GM12878 (cell line): Measurements from ENCODE around the gene IGLON5. TPM values are rescaled to one million over a fixed set of nuclear protein-coding genes. Genes with fewer than 3 reads are reported as not detected.

ENCODE experiments used
- ATAC-seq: fragments of 200-7000 bp; cut with Tn5 transposase; 3 replicates; pipeline ENCODE4 v1.9.1; 2020; ENCODE audit warnings: mild to moderate bottlenecking, moderate library complexity
- BruUV-seq: library from RNA; stranded (reverse); fragments of 400-500 nt; replicated peaks from 2 replicates; lab custom pipeline; 2021; lab: Mats Ljungman, UMichigan
- CTCF ChIA-PET: fragments of 300-600 bp; sonication (Branson Sonifier 250); formaldehyde crosslinking; extraction: SDS; loops from one replicate; lab custom pipeline; 2021; ENCODE audit warnings: inconsistent platforms; lab: Yijun Ruan, JAX
- POLR2A ChIA-PET: fragments of 350-600 bp; formaldehyde crosslinking; extraction: SDS; loops from one replicate; lab custom pipeline; 2021; ENCODE audit warnings: inconsistent platforms; lab: Charles Lee
- RAD21 ChIA-PET: fragments of 300-600 bp; sonication (Branson Sonifier 250); formaldehyde crosslinking; loops from one replicate; lab custom pipeline; 2023; ENCODE audit warnings: antibody characterized with exemption; ENCODE audit not compliant: unreplicated experiment; lab: Charles Lee
- SMC1A ChIA-PET: fragments of 300-600 bp; sonication (Branson Sonifier 250); formaldehyde crosslinking; loops from one replicate; lab custom pipeline; 2023; ENCODE audit not compliant: unreplicated experiment, uncharacterized antibody; lab: Charles Lee
- DNase-seq: peaks from one replicate; pipeline ENCODE4 v3.0.0-alpha.2; 2011; ENCODE audit warnings: low read depth, low spot score
- FAIRE-seq: peaks from 3 replicates; lab custom pipeline; 2011; peaks lifted over from hg19 to GRCh38; lab: Jason Lieb, UNC
- H2AFZ ChIP-seq: 2 replicates; pipeline ENCODE4 v1.6.0; 2011; ENCODE audit warnings: low read depth, low read length, control low read depth; ENCODE audit not compliant: control insufficient read depth
- H3K27ac ChIP-seq: 2 replicates; pipeline ENCODE4 v1.5.1; 2011; ENCODE audit warnings: control low read depth; ENCODE audit not compliant: control insufficient read depth, insufficient read depth
- H3K27me3 ChIP-seq, 2 experiments: replicated peaks in 1 of 2; 2 replicates each; pipeline versions ENCODE4 v1.6.0 to v1.6.1; 2011; ENCODE audit warnings: low read length in 1 of 2; ENCODE audit not compliant: control insufficient read depth in 2 of 2, insufficient read depth in 2 of 2
- H3K36me3 ChIP-seq, 2 experiments: 2 replicates each; pipeline ENCODE4 v1.5.1; 2011; ENCODE audit warnings: low read length in 1 of 2; ENCODE audit not compliant: control insufficient read depth in 2 of 2, insufficient read depth in 2 of 2
- H3K4me1 ChIP-seq: 2 replicates; pipeline ENCODE4 v1.6.1; 2011; ENCODE audit warnings: mild to moderate bottlenecking, low read length, moderate library complexity, mixed read lengths; ENCODE audit not compliant: control insufficient read depth, insufficient read depth
- H3K4me2 ChIP-seq: 2 replicates; pipeline ENCODE4 v1.6.0; 2011; ENCODE audit warnings: control low read depth; ENCODE audit not compliant: control insufficient read depth, insufficient read depth
- H3K4me3 ChIP-seq: fragments of 200-600 bp; sonication (generic); 2 replicates; pipeline ENCODE4 v1.5.1; 2016
- H3K79me2 ChIP-seq: 2 replicates; pipeline ENCODE4 v1.6.0; 2011; ENCODE audit warnings: low read length; ENCODE audit not compliant: control insufficient read depth, insufficient read depth
- H3K9ac ChIP-seq: 2 replicates; pipeline ENCODE4 v1.8.0; 2011; ENCODE audit warnings: low read length, control low read depth, mixed read lengths; ENCODE audit not compliant: control insufficient read depth, insufficient read depth
- H3K9me3 ChIP-seq: replicated peaks from 3 replicates; pipeline ENCODE4 v1.5.1; 2011; ENCODE audit warnings: mild to moderate bottlenecking, low read length; ENCODE audit not compliant: control insufficient read depth, insufficient read depth
- H4K20me1 ChIP-seq: 2 replicates; pipeline ENCODE4 v1.6.0; 2011; ENCODE audit not compliant: control insufficient read depth, insufficient read depth
- CEBPB ChIP-seq, 2 experiments: fragments of 150-350 bp in 1 of 2; IDR thresholded peaks; 2 replicates each; pipeline ENCODE4 v1.6.1; 2012 to 2014; ENCODE audit warnings: low read depth in 2 of 2, low read length in 2 of 2, borderline replicate concordance in 1 of 2, inconsistent platforms in 1 of 2
- CUX1 ChIP-seq: IDR thresholded peaks from 2 replicates; pipeline ENCODE4 v1.6.1; 2012; ENCODE audit warnings: improper control_type of control experiment, low read depth, low read length; ENCODE audit not compliant: insufficient replicate concordance
- IKZF2 ChIP-seq, 2 experiments: fragments of 450-650 bp; IDR thresholded peaks; 2 replicates each; pipeline ENCODE4 v1.6.1; 2017; ENCODE audit warnings: mild to moderate bottlenecking in 2 of 2, moderate library complexity in 2 of 2
- IRF3 ChIP-seq: fragments of 450-650 bp; IDR thresholded peaks from 2 replicates; pipeline ENCODE4 v1.6.1; 2014; ENCODE audit warnings: mild to moderate bottlenecking
- MEF2A ChIP-seq: IDR thresholded peaks from 2 replicates; pipeline ENCODE4 v1.6.1; 2011; ENCODE audit warnings: low read depth, mild to moderate bottlenecking, low read length, moderate library complexity; ENCODE audit not compliant: insufficient read depth
- NBN ChIP-seq: fragments of 450-650 bp; IDR thresholded peaks from 2 replicates; pipeline ENCODE4 v1.6.1; 2016
- PML ChIP-seq: IDR thresholded peaks from 2 replicates; pipeline ENCODE4 v1.6.1; 2012; ENCODE audit warnings: low read length, inconsistent platforms
- SP1 ChIP-seq: IDR thresholded peaks from one replicate; pipeline ENCODE4 v1.6.1; 2011; ENCODE audit warnings: low read depth, low read length
- SUZ12 ChIP-seq: fragments of 200-600 bp; sonication (generic); IDR thresholded peaks from one replicate; pipeline ENCODE4 v1.6.1; 2018; ENCODE audit warnings: antibody characterized with exemption, mild to moderate bottlenecking; ENCODE audit not compliant: unreplicated experiment
- TCF3 ChIP-seq: IDR thresholded peaks from 2 replicates; pipeline ENCODE4 v1.6.1; 2012; ENCODE audit warnings: low read depth, mild to moderate bottlenecking, low read length, borderline replicate concordance; ENCODE audit not compliant: insufficient read depth
- WGBS: methylation state at CpG from one replicate; pipeline ENCODE4 v1.1.6; 2016; ENCODE audit warnings: low lambda C conversion rate; ENCODE audit not compliant: insufficient replicate concordance, insufficient coverage; ENCODE audit errors: missing lambda C conversion rate; 5-methylcytosine and 5-hydroxymethylcytosine counted together
- in situ Hi-C: fragments of 300-500 bp; cut with MboI; formaldehyde crosslinking; loops from 9 replicates; pipeline ENCODE4 v1.14.3; 2018; ENCODE audit warnings: mixed read lengths
- intact Hi-C: fragments of 100-400 bp; cut with micrococcal nuclease; formaldehyde crosslinking; loops from one replicate; pipeline ENCODE4 v1.14.2; 2022; ENCODE audit not compliant: unreplicated experiment
- polyA plus RNA-seq, 11 experiments: library from polyadenylated mRNA; depleted of rRNA in 4 of 11; unstranded in 6 of 11; stranded (reverse) in 5 of 11; fragments of >200 nt; fragmentation: Nextera tagmentation in 4 of 11; fragmentation: Illumina TruSeq in 1 of 11; extraction: Ambion mirVana in 4 of 11; extraction: Trizol in 1 of 11; gene quantifications; 1 replicate in 1 of 11; 2 replicates in 10 of 11; pipeline versions ENCODE4 v1.2.1 to v1.2.3, GENCODE V29; 2011 to 2016; ENCODE audit warnings: inconsistent platforms in 2 of 11, missing spikeins in 2 of 11, low read depth in 1 of 11
- total RNA-seq, 4 experiments: library from RNA; depleted of rRNA in 3 of 4; stranded (reverse); fragments of >200 nt in 3 of 4; fragmentation: Illumina TruSeq in 1 of 4; extraction: Trizol in 1 of 4; gene quantifications; 2 replicates each; pipeline versions ENCODE4 v1.2.1 to v1.2.3, GENCODE V29; 2013 to 2021

IGLON5 gene
- total and polyA plus RNA-seq, 10 of the 15 experiments (the other 5 are each of a cell fraction or from before 2014, with no cell fraction given): not detected

- DNase-seq (no peak), FAIRE-seq (no peak)
- Histone ChIP-seq H3K4me3 (no peak overlapping the region), H3K27me3 (peaks cover 0 to 5% of the 10 kb centered on the region in 2 experiments; a peak in 1 of 4 replicates), H3K4me1 (no peaks in the 10 kb centered on the region)
- no TSS peak for BruUV-seq
- SMC1A ChIA-PET: no interaction called here
- intact Hi-C loops: no loop called here
- TF ChIP-seq NBN: no peak
- no peak for TF ChIP-seq TCF3
- no peak for TF ChIP-seq SUZ12
- TF ChIP-seq SP1: no peak
- no peak for TF ChIP-seq CUX1
- TF ChIP-seq MEF2A: no peak
- no peak for TF ChIP-seq CEBPB (IDR thresholded peaks at IDR 0.05; ENCODE audit: borderline replicate concordance in 1 of 2, low read depth in 2 of 2, low read length in 2 of 2)
- TF ChIP-seq PML: no peak
- no peak for TF ChIP-seq IKZF2 (IDR thresholded peaks at IDR 0.05)
- no peak for TF ChIP-seq IRF3
- TF ChIP-seq, all 136 proteins: peak for 0
- ChIA-PET POLR2A (no interaction called here), RAD21 (no interaction called here), CTCF (no interaction called here)
- no peak overlapping the region for H3K9ac ChIP-seq
- H4K20me1 ChIP-seq: no peaks in the 10 kb centered on the region
- no peaks in the 10 kb centered on the region for H3K36me3 ChIP-seq
- WGBS: 61% methylated on average over 14 of the region's 14 CpGs
- in situ Hi-C loops: no loop called here
- H3K79me2 ChIP-seq: no peaks in the 10 kb centered on the region
- no peak for ATAC-seq
- no peaks in the 10 kb centered on the region; the same call in 2 of the 3 replicates for H3K9me3 ChIP-seq
- no peak overlapping the region for H2AFZ ChIP-seq
- no peak overlapping the region for H3K4me2 ChIP-seq
- H3K27ac ChIP-seq: no peak overlapping the region
Measured at GRCh38 chr19:51319649-51320279, 8.3 kb downstream of the IGLON5 start.
